ENCODE measurements around the gene TMEM132D.
"Not testable (repeated sequence)": the region's sequence is repeated elsewhere in the genome, so short reads cannot be mapped to it uniquely, and the experiment has no call there.

TMEM132D gene

DNA sequence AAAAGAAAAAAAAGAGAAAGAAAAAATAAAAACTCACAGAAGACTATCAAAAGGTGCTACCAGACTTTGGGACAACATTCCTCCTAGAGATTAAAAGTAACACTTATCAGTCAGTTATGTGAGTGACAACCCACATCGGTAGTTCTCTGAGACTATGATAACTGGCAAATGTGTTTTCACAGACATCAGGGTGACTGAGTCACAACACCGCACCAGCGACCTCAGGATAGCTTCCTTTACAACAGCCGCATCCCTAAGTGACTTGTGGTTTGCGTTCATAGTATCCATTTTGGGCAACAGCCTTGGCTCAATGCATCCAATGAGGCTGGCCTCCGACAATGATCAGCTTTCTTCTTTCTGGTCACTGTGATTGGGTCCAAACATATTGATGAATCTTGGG lies 359.1 kb downstream of the TMEM132D start:
- Histone ChIP-seq H3K27me3 (ENCODE audit: insufficient read depth, low read length) (no peaks in the 10 kb centered on the region), H3K79me2 (ENCODE audit: control insufficient read depth, insufficient read depth, low read length, unreplicated experiment) (no peaks in the 10 kb centered on the region), H3K4me3 (ENCODE audit: low read depth, low read length) (no peak overlapping the region), H3K36me3 (ENCODE audit: insufficient read depth, low read length) (no peaks in the 10 kb centered on the region), H2AFZ (ENCODE audit: low read length, unreplicated experiment) (no peak overlapping the region), H3K4me1 (ENCODE audit: control insufficient read depth, insufficient read depth, low read length, unreplicated experiment) (no peaks in the 10 kb centered on the region), H3K27ac (ENCODE audit: low read depth, low read length) (no peak overlapping the region)

DNA sequence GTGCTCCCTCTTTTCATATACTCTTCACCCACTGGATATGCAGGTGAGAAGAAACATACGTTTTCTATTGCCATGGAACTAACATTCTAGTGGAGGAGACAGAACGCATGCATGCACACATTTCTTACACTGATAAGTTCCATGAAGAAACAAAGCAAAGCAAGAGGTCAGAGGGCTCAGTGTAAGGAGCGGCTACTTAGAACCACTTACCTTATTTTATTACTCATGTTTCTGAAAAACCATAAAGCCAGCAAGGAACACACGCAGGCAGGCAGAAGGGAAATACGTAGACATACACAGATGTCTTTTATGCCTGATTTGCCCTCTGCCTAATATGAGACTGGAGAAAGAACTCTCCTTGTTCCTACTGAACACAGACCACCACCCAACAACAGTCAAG lies 362.9 kb downstream of the TMEM132D start:
- H3K36me3 ChIP-seq (ENCODE audit: insufficient read depth, low read length) = no peaks in the 10 kb centered on the region
- no peak overlapping the region for H3K4me3 ChIP-seq (ENCODE audit: low read depth, low read length)
- H2AFZ ChIP-seq (ENCODE audit: low read length, unreplicated experiment) = no peak overlapping the region
- H3K27me3 ChIP-seq (ENCODE audit: insufficient read depth, low read length) = no peaks in the 10 kb centered on the region
- H3K79me2 ChIP-seq (ENCODE audit: control insufficient read depth, insufficient read depth, low read length, unreplicated experiment) = no peaks in the 10 kb centered on the region
- no peaks in the 10 kb centered on the region for H3K4me1 ChIP-seq (ENCODE audit: control insufficient read depth, insufficient read depth, low read length, unreplicated experiment)
- no peak overlapping the region for H3K27ac ChIP-seq (ENCODE audit: low read depth, low read length)

DNA sequence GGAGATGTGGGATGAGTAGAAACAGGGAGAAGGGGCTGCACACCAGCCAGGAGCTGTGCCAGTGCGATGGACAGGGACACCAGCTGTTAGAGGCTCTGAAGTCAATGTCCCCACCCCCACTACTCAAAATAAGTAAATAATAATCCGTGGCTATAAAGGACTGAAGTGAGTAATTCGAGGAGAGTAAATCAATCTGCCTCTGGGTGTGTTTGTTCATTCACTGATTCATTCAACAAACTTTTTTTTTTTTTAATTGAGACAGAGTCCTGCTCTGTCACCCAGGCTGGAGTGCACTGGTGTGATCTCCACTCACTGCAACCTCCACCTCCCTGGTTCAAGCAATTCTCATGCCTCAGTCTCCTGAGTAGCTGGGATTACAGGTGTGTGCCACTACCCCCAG lies 363.6 kb downstream of the TMEM132D start:
- Histone ChIP-seq H3K36me3 (ENCODE audit: insufficient read depth, low read length) (no peaks in the 10 kb centered on the region), H3K79me2 (ENCODE audit: control insufficient read depth, insufficient read depth, low read length, unreplicated experiment) (no peaks in the 10 kb centered on the region), H3K27me3 (ENCODE audit: insufficient read depth, low read length) (no peaks in the 10 kb centered on the region), H3K4me1 (ENCODE audit: control insufficient read depth, insufficient read depth, low read length, unreplicated experiment) (no peaks in the 10 kb centered on the region), H3K27ac (ENCODE audit: low read depth, low read length) (no peak overlapping the region), H2AFZ (ENCODE audit: low read length, unreplicated experiment) (no peak overlapping the region), H3K4me3 (ENCODE audit: low read depth, low read length) (no peak overlapping the region)

DNA sequence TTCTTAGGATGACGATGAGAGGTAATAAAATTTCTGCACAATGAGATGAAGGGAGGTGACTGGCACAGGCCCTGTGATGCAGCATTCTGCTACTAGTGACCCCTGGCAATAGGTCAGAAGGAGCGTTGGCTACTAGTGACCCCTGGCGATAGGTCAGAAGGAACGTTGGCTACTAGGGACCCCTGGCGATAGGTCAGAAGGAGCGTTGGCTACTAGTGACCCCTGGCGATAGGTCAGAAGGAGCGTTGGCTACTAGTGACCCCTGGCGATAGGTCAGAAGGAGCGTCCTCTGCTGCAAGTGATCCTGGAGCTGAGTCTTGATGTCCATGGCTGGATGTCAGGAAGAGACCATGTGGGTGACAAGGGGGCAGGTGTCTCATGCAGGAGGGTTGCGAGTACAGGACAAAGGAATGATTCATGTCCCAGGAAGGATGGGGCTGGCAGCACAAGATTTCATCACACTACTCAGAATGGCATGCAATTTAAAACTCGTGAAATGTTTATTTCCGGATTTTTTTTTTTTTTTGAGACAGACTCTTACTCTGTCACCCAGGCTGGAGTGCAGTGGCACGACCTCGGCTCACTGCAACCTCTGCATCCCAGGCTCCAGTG lies 365.0 kb downstream of the TMEM132D start:
- not testable (repeated sequence) for H3K4me1 ChIP-seq (ENCODE audit: control insufficient read depth, insufficient read depth, low read length, unreplicated experiment); H3K79me2 ChIP-seq (ENCODE audit: control insufficient read depth, insufficient read depth, low read length, unreplicated experiment); H2AFZ ChIP-seq (ENCODE audit: low read length, unreplicated experiment); H3K27me3 ChIP-seq (ENCODE audit: insufficient read depth, low read length); H3K4me3 ChIP-seq (ENCODE audit: low read depth, low read length); H3K27ac ChIP-seq (ENCODE audit: low read depth, low read length); H3K36me3 ChIP-seq (ENCODE audit: insufficient read depth, low read length)

DNA sequence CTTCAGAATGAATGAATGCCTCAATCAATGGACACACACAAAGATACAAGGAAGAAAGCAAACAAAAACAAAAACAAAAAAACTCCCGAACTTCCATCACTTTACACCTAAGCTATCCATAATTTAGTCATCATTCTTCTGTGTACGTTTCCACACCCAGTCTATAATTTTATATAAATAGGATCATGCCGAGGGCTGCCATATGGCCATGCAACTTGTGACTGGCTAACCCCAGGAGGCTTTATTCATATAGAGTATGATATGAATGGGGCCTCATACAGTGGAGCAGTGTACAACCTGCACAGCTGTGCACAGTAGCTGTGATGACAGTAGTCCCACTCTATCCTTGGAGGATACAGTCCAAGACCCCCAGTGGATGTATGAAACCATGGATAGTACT lies 365.7 kb downstream of the TMEM132D start:
- Histone ChIP-seq H3K27ac (ENCODE audit: low read depth, low read length) (no peak overlapping the region), H3K36me3 (ENCODE audit: insufficient read depth, low read length) (no peaks in the 10 kb centered on the region), H2AFZ (ENCODE audit: low read length, unreplicated experiment) (no peak overlapping the region), H3K27me3 (ENCODE audit: insufficient read depth, low read length) (no peaks in the 10 kb centered on the region), H3K4me1 (ENCODE audit: control insufficient read depth, insufficient read depth, low read length, unreplicated experiment) (no peaks in the 10 kb centered on the region), H3K79me2 (ENCODE audit: control insufficient read depth, insufficient read depth, low read length, unreplicated experiment) (no peaks in the 10 kb centered on the region), H3K4me3 (ENCODE audit: low read depth, low read length) (no peak overlapping the region)

DNA sequence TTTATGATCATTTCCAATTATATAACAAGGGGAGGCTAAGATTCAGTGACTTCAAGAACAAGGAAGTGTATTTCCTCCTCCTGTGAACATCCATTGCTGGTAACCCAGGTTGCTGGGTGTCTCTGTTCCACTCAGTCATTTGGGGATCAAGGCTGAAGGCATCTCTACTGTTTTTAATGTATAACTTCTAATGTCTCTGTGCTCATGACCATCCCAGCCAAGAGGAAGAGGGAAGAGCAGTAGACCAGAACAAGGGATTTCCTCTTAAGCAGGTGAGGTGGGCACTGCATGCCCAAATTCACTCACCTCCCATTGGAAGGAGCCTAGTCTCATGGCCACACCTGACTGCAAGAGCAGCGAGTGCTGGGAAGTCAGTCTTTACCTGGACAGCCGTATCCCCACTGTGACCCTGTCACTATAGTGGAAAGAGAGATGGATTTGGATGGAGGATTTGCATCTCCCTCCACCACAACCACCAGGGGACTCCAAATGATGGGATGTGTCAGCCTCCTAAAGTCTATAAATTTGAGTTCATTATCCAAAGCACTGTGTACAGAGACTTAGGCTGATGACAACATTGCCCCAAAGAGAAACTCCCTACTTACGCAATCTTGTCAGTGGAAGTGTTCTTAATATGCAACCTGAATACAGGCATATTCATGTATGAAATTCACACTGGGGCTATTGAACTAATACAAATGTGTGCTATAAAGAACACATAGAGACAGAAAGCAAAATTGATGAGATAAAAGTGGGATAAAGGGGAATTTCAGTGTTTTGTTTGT lies 368.7 kb downstream of the TMEM132D start:
- no peak overlapping the region for H2AFZ ChIP-seq (ENCODE audit: low read length, unreplicated experiment)
- no peaks in the 10 kb centered on the region for H3K79me2 ChIP-seq (ENCODE audit: control insufficient read depth, insufficient read depth, low read length, unreplicated experiment)
- H3K27me3 ChIP-seq (ENCODE audit: insufficient read depth, low read length) = no peaks in the 10 kb centered on the region
- no peak overlapping the region for H3K4me3 ChIP-seq (ENCODE audit: low read depth, low read length)
- no peaks in the 10 kb centered on the region for H3K4me1 ChIP-seq (ENCODE audit: control insufficient read depth, insufficient read depth, low read length, unreplicated experiment)
- no peak overlapping the region for H3K27ac ChIP-seq (ENCODE audit: low read depth, low read length)
- no peaks in the 10 kb centered on the region for H3K36me3 ChIP-seq (ENCODE audit: insufficient read depth, low read length)

DNA sequence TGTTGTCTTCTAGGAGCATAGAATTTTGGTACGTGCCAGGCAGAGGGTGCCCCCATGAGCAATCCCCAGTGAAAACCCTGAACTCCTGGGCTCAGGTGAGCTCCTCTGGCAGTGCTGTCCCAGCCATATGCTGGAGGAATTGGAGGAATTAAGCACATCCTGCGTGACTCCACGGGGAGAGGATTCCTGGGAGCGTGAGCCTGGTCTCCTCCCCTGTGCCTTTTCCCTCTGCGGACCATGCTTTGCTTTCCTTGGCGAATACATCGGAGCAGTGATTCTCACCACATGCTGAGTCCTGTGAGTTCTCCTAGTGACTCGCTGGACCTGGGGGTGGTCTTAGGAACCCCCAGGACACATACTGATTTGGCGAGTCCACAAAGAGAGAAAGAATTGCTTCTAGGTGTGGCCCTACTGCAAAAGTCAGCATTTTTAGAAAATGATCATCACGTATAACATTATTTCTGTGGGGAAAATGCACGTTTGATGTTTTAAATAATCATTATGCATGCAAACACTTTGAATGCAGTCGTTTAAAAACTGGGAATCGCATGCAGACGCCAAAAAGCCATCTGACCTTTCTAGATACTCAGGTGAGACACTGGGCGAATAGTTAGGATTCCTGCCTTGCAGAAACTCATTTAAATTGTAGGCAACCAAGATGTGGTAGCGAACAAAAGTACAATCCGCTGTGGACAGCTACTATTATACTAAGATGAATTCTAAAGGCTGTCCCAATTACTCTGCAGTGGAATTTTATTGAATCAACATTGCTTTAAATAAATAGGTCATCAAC lies 370.9 kb downstream of the TMEM132D start:
- H3K27ac ChIP-seq (ENCODE audit: low read depth, low read length) = no peak overlapping the region
- no peak overlapping the region for H2AFZ ChIP-seq (ENCODE audit: low read length, unreplicated experiment)
- no peaks in the 10 kb centered on the region for H3K4me1 ChIP-seq (ENCODE audit: control insufficient read depth, insufficient read depth, low read length, unreplicated experiment)
- H3K79me2 ChIP-seq (ENCODE audit: control insufficient read depth, insufficient read depth, low read length, unreplicated experiment) = no peaks in the 10 kb centered on the region
- H3K4me3 ChIP-seq (ENCODE audit: low read depth, low read length) = no peak overlapping the region
- no peaks in the 10 kb centered on the region for H3K36me3 ChIP-seq (ENCODE audit: insufficient read depth, low read length)
- H3K27me3 ChIP-seq (ENCODE audit: insufficient read depth, low read length) = no peaks in the 10 kb centered on the region

DNA sequence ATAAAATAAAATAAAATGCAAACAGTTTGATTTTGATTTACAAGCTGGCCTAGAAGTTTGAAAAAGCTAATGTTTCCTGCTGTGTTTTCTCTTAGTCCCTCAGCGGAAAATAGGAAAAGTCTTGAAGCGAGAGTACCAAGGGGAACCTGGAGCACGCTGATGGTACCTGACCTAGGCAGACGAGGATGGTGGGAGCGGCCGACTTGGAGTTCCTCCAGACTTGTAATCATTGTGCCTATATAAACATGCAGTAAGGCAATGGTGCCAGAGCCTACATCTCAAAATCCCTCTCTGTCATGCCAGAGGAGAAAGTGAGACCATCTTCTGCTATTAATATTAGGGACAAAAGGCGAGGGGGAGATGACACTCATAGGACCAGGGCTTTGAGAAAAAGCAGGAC lies 371.7 kb downstream of the TMEM132D start:
- no peaks in the 10 kb centered on the region for H3K79me2 ChIP-seq (ENCODE audit: control insufficient read depth, insufficient read depth, low read length, unreplicated experiment)
- H2AFZ ChIP-seq (ENCODE audit: low read length, unreplicated experiment) = no peak overlapping the region
- no peaks in the 10 kb centered on the region for H3K4me1 ChIP-seq (ENCODE audit: control insufficient read depth, insufficient read depth, low read length, unreplicated experiment)
- no peaks in the 10 kb centered on the region for H3K36me3 ChIP-seq (ENCODE audit: insufficient read depth, low read length)
- no peak overlapping the region for H3K27ac ChIP-seq (ENCODE audit: low read depth, low read length)
- H3K4me3 ChIP-seq (ENCODE audit: low read depth, low read length) = no peak overlapping the region
- no peaks in the 10 kb centered on the region for H3K27me3 ChIP-seq (ENCODE audit: insufficient read depth, low read length)

DNA sequence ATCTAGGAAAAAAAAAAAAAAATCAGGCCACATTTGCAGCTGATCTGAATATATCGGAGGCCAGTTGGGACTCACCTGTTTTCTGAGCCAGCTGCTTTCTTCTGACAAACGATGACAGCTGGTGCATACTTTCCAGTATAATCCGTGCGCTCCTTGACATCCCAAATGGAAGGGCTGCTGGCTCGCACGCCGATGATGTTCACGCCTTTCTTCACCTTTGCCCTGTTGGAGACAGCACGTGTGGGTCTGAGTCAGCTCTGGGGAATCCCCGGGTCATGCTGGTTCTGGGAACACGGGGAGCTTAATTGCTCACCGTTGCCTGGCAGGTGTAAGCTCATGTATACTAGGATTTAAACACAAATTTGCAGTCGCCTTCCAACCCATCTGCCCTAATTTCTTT lies 372.8 kb downstream of the TMEM132D start:
- H3K27ac ChIP-seq (ENCODE audit: low read depth, low read length) = no peak overlapping the region

DNA sequence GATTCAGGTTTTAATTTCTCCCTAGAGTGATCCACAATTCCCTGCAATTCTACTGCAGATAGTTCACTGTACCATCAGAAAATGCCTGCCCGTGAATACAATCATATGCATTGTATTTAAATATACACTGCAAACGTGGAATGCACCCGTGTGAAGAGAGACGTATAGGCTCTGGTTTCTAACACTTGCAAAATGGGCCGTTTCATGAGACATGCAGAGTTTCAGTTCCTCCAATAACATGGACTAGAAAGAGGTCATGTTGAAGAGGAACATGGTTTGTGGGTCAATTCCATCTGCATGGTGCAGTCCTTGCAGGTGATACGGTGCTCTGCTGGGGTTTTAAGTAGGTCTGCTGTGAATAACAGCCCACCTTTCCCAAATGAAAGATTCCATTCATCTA lies 373.3 kb downstream of the TMEM132D start:
- Histone ChIP-seq H2AFZ (ENCODE audit: low read length, unreplicated experiment) (no peak overlapping the region), H3K27me3 (ENCODE audit: insufficient read depth, low read length) (no peaks in the 10 kb centered on the region), H3K4me3 (ENCODE audit: low read depth, low read length) (no peak overlapping the region), H3K79me2 (ENCODE audit: control insufficient read depth, insufficient read depth, low read length, unreplicated experiment) (no peaks in the 10 kb centered on the region), H3K36me3 (ENCODE audit: insufficient read depth, low read length) (no peaks in the 10 kb centered on the region), H3K27ac (ENCODE audit: low read depth, low read length) (no peak overlapping the region), H3K4me1 (ENCODE audit: control insufficient read depth, insufficient read depth, low read length, unreplicated experiment) (no peaks in the 10 kb centered on the region)

More for the DNA sequence above, 372.8 kb downstream of the TMEM132D start:
- Histone ChIP-seq H2AFZ (ENCODE audit: low read length, unreplicated experiment) (no peak overlapping the region), H3K36me3 (ENCODE audit: insufficient read depth, low read length) (no peaks in the 10 kb centered on the region), H3K4me3 (ENCODE audit: low read depth, low read length) (no peak overlapping the region), H3K27me3 (ENCODE audit: insufficient read depth, low read length) (no peaks in the 10 kb centered on the region), H3K4me1 (ENCODE audit: control insufficient read depth, insufficient read depth, low read length, unreplicated experiment) (no peaks in the 10 kb centered on the region), H3K79me2 (ENCODE audit: control insufficient read depth, insufficient read depth, low read length, unreplicated experiment) (no peaks in the 10 kb centered on the region)

Data from ACC112 (cell line).